ENCODE results near the gene ATAD3C.
"Not testable (repeated sequence)": the region's sequence is repeated elsewhere in the genome, so short reads cannot be mapped to it uniquely, and the experiment has no call there.

DNA sequence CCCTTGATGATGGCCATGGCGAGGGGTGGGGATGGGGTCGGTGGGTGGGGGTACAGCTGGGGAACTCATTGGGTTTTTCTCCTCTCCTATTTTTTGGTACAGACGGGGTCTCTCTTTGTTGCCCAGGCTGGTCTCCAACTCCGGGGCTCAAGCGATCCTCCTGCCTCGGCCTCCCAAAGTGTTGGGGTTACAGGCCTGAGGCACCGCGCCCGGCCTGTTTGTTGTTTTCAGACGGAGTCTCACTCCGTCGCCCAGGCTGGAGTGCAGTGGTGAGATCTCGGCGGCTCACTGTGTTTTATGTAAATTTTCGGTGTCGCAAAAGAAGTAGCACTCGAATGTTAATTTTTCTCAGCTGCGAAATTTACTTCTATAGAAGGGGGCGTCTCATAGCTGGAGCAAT lies 2.9 kb upstream of the ATAD3C start:
- TF ChIP-seq, protein P1, sequence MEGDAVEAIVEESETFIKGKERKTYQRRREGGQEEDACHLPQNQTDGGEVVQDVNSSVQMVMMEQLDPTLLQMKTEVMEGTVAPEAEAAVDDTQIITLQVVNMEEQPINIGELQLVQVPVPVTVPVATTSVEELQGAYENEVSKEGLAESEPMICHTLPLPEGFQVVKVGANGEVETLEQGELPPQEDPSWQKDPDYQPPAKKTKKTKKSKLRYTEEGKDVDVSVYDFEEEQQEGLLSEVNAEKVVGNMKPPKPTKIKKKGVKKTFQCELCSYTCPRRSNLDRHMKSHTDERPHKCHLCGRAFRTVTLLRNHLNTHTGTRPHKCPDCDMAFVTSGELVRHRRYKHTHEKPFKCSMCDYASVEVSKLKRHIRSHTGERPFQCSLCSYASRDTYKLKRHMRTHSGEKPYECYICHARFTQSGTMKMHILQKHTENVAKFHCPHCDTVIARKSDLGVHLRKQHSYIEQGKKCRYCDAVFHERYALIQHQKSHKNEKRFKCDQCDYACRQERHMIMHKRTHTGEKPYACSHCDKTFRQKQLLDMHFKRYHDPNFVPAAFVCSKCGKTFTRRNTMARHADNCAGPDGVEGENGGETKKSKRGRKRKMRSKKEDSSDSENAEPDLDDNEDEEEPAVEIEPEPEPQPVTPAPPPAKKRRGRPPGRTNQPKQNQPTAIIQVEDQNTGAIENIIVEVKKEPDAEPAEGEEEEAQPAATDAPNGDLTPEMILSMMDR (IDR thresholded peaks at IDR 0.05): not testable (repeated sequence)
- not testable (repeated sequence) for TF ChIP-seq ZFX (IDR thresholded peaks at IDR 0.05; ENCODE audit: borderline replicate concordance)

Measured in 22Rv1 (cell line).